Measurements from ENCODE around the gene HCN3.
"Not testable (repeated sequence)": the region's sequence is repeated elsewhere in the genome, so short reads cannot be mapped to it uniquely, and the experiment has no call there.

The HCN3 gene

DNA sequence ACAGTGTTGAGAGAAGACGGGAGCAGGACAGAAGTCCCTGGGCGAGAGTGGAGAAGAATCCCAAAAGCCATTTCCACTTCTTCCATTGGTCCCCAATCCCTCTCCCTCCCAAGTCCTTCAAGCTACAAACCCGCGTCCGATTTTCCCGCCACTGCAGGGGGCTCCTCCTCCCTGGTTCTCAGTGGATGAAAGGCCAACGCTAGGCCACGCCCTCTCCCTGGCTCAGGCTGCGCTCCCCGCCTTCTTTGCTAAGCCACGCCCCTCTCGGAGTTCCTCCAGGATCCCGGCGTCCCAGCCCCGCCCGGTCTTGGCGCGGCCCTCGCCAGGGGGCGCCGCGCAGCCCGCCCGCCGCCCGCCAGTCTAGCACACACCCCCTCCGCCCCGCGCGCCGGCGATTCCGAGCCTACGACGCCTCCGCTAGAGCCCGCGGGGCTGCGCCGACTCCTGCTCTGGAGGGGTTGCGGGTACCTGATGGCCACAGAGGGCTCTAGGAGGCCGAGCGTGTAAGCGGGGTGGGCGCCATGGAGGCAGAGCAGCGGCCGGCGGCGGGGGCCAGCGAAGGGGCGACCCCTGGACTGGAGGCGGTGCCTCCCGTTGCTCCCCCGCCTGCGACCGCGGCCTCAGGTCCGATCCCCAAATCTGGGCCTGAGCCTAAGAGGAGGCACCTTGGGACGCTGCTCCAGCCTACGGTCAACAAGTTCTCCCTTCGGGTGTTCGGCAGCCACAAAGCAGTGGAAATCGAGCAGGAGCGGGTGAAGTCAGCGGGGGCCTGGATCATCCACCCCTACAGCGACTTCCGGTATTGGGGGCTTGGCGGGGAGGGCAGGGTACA is at the start of gene HCN3:
TSS of gene HCN3 (plus strand) at position 394 of the 832 bp plus-strand sequence. CDS start at position 522, 128 bp downstream.
- peaks cover 36% of the 10 kb centered on the region for H3K4me1 Mint-ChIP-seq
- H3K36me3 Mint-ChIP-seq (ENCODE audit: insufficient read depth) = peaks cover 16% of the 10 kb centered on the region
- DNase-seq (ENCODE audit: low spot score in 2 of 2) = peak; percentile 66 to 70
- no peak within 1 kb of the TSS for H3K27ac Mint-ChIP-seq (ENCODE audit: low read depth)
- ATAC-seq (replicated peaks; ENCODE audit: extremely low read depth, poor library complexity, severe bottlenecking) = peak; percentile 33
- no peaks in the 10 kb centered on the region for H3K27me3 Mint-ChIP-seq
- H3K4me3 Mint-ChIP-seq = peak within 1 kb of the TSS; percentile 73
- no peaks in the 10 kb centered on the region for H3K9me3 Mint-ChIP-seq

DNA sequence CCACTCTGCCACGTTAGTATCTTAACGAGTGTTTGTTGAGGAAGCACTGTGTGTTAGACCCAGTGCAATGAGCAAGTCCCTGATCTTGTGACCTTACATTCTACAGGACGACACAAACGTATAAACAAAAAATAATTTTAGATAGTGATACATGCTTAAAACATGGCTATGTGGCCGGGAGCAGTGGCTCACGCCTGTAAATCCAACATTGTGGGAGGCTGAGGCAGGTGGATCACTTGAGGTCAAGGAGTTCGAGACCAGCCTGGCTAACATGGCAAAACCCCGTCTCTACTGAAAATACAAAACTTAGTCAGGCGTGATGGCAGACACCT is 49.2 kb upstream of the HCN3 start:
- H3K4me3 Mint-ChIP-seq = peak overlapping the region; percentile 79
- H3K36me3 Mint-ChIP-seq (ENCODE audit: insufficient read depth) = peaks cover 4% of the 10 kb centered on the region

DNA sequence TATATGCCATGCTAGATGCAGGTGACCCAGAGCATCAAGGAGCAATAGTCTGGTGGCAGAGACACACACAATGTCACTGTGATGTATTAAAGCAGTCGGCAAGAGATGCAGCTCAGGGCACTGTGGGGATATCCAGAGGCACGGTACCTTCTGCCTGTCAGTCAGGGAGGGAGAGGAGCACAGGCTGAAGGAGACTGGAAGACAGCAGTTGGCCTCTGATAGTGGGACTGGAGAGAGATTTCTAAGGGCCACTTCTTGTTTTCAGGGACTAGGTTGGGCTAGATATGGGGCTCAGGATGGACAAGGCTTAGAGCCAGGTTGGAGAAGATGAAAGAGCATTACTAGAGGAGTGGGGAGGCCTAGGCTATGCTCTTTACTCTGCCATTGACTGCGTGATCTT is 46.0 kb upstream of the HCN3 start:
- H3K4me1 Mint-ChIP-seq = peaks cover 16% of the 10 kb centered on the region
- not testable (repeated sequence) for H3K27ac Mint-ChIP-seq (ENCODE audit: low read depth)

More for the DNA sequence above, 49.2 kb upstream of the HCN3 start:
- no peaks in the 10 kb centered on the region for H3K9me3 Mint-ChIP-seq
- no peak for DNase-seq (ENCODE audit: low spot score in 2 of 2)
- ATAC-seq (replicated peaks; ENCODE audit: extremely low read depth, poor library complexity, severe bottlenecking) = no peak
- no peaks in the 10 kb centered on the region for H3K27me3 Mint-ChIP-seq
- peak overlapping the region; percentile 95 for H3K27ac Mint-ChIP-seq (ENCODE audit: low read depth)
- peaks cover 20% of the 10 kb centered on the region for H3K4me1 Mint-ChIP-seq

DNA sequence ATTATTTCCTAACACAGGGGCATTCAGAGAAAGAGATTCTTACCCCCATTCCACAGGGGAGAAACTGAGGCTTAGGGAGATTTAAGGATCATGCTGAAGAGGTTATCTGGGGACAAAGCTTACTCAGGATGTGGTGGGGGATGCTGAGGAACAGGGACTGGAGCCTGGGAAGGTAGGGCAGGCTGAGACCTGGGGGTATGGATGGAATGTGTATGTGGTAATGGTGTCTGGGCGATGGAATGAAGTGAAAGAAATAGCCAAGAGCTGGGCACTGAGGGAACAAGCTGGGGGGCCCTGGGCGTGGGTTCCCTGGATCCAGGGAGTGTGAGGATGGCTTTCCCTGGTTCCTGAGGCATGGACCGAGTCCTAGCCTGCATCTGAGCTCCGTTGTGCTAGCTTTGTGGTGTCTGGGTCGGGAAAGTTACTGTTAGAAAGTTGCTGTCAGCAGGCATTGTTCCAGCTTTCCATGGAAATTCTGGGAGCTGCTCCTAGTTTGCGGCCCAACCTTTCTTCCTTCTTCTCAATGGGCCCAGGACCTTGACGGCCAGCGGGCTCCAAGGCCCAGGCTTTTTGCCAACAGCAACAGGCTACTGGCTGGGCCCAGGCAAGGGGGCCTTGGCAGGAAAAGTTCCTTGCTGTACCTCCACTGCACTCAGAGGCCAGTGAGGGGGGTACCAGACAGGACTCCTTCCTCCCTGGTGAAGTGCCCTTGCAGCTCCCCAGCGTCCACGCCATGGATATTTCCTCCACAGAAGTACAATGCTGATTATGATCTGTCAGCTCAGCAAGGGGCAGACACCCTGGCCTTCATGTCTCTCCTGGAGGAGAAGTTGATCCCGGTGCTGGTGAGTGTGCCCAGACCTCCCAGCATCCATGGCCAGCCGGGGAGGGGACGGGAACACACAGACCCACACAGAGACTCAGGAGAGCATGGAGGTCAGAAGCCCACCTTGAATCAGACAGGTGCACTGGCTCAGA is 45.0 kb upstream of the HCN3 start:
- not testable (repeated sequence) for H3K27me3 Mint-ChIP-seq; H3K4me1 Mint-ChIP-seq; H3K9me3 Mint-ChIP-seq; H3K27ac Mint-ChIP-seq (ENCODE audit: low read depth); H3K4me3 Mint-ChIP-seq; ATAC-seq (replicated peaks; ENCODE audit: extremely low read depth, poor library complexity, severe bottlenecking); DNase-seq (ENCODE audit: low spot score in 2 of 2)
- H3K36me3 Mint-ChIP-seq (ENCODE audit: insufficient read depth) = peaks cover 10% of the 10 kb centered on the region

More for the DNA sequence above, 46.0 kb upstream of the HCN3 start:
- H3K27me3 Mint-ChIP-seq; ATAC-seq (replicated peaks; ENCODE audit: extremely low read depth, poor library complexity, severe bottlenecking); DNase-seq (ENCODE audit: low spot score in 2 of 2); H3K36me3 Mint-ChIP-seq (ENCODE audit: insufficient read depth); H3K9me3 Mint-ChIP-seq; H3K4me3 Mint-ChIP-seq: not testable (repeated sequence)

DNA sequence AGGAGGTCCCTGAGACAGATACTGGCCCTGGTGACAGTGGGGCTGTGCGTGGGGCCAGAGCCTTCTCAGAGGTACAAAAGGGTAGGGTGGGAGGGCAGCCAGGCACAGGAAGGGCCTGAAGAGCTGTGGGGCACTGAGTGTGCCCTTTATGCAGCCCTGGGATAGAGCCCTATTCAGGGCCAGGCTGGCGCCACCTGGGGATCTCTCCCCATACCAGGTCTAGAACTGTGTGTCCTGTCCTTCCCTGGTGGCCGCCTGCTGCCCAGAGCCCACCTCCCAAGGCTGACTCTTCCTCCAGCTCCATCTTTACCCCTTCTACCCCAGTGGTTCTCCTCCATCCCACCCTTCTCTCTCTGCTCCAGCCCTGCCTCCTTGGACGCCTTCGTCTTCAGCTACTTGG is 43.8 kb upstream of the HCN3 start:
- not testable (repeated sequence) for H3K4me1 Mint-ChIP-seq; H3K27me3 Mint-ChIP-seq; H3K9me3 Mint-ChIP-seq; DNase-seq (ENCODE audit: low spot score in 2 of 2); ATAC-seq (replicated peaks; ENCODE audit: extremely low read depth, poor library complexity, severe bottlenecking); H3K27ac Mint-ChIP-seq (ENCODE audit: low read depth); H3K4me3 Mint-ChIP-seq; H3K36me3 Mint-ChIP-seq (ENCODE audit: insufficient read depth)

DNA sequence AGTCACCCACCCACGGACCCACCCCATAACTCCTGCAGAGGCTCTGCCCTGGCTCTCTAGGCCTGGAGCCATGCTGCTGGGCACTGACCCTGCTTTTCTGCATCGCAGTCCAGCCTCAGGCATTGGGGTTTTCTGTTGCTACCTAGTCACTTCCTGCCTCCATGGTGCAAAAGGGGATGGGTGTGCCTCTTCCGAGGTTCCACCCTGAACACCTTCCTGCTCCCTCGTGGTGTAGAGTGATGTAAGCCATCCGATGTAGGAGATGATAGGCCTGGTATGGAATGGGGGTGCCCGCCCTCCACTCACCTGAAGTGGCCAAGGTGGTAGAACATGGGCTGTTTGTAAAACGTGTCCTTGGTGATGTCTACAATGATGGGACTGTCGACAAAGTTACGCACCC is 41.9 kb upstream of the HCN3 start:
- H3K36me3 Mint-ChIP-seq (ENCODE audit: insufficient read depth) = peaks cover 13% of the 10 kb centered on the region
- not testable (repeated sequence) for H3K27ac Mint-ChIP-seq (ENCODE audit: low read depth); DNase-seq (ENCODE audit: low spot score in 2 of 2); H3K9me3 Mint-ChIP-seq; H3K4me1 Mint-ChIP-seq; H3K4me3 Mint-ChIP-seq; ATAC-seq (replicated peaks; ENCODE audit: extremely low read depth, poor library complexity, severe bottlenecking); H3K27me3 Mint-ChIP-seq

DNA sequence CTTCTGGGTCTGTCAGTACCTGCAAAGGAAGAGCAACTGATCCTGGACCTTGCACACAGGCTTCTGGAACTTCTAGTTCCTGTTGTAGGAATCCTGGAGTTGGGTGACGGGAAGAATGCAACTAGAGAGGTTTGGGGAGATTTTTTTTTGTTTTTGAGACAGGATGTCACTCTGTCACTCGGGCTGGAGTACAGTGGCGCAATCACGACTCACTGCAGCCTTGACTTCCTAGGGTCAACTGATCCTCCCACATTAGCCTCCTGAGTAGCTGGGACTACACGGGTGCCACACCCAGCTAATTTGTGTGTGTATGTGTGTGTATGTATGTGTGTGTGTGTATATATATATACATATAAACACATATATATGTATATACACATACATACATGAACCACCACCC is 40.8 kb upstream of the HCN3 start:
- peaks cover 12% of the 10 kb centered on the region for H3K4me1 Mint-ChIP-seq
- H3K9me3 Mint-ChIP-seq = no peaks in the 10 kb centered on the region
- H3K27ac Mint-ChIP-seq (ENCODE audit: low read depth) = no peak overlapping the region
- no peak overlapping the region for H3K4me3 Mint-ChIP-seq
- DNase-seq (ENCODE audit: low spot score in 2 of 2) = no peak
- H3K27me3 Mint-ChIP-seq = no peaks in the 10 kb centered on the region
- peaks cover 19% of the 10 kb centered on the region for H3K36me3 Mint-ChIP-seq (ENCODE audit: insufficient read depth)
- ATAC-seq (replicated peaks; ENCODE audit: extremely low read depth, poor library complexity, severe bottlenecking) = no peak

DNA sequence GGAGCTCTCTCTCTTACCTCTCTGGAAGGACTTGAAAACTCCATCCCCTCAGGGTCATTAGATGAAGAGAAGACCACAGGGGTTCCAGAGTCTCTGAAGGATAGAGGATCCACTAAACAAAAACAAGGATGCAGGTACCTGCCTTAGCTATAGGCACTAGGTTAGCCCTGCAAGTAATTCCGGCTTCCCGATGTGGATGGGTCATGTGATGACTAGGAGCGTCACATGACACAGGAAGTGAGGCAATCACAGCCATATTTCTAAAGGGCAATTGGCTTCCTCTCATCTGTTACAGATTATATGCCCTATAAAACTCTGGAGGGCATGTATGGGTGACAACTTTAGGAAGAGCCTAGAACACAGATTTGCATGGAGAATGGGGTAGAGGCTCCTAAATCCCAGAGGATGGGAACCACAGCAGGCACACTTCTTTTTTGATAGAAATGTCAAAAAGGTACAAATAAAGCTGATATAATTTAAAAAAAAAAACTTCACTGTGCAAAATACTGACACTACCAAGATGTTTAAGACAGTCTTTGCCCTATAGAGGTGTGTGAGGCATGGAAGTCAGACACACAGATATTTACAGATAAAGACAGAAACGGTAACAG is 36.1 kb upstream of the HCN3 start:
- DNase-seq (ENCODE audit: low spot score in 2 of 2) (peak in 1 of 2 donors; percentile 51), ATAC-seq (replicated peaks; ENCODE audit: extremely low read depth, poor library complexity, severe bottlenecking) (no peak)
- Mint-ChIP-seq H3K4me1 (peaks cover 29% of the 10 kb centered on the region), H3K36me3 (ENCODE audit: insufficient read depth) (peaks cover 36% of the 10 kb centered on the region), H3K27ac (ENCODE audit: low read depth) (peak overlapping the region; percentile 88), H3K27me3 (peaks cover 10% of the 10 kb centered on the region), H3K9me3 (peaks cover 6% of the 10 kb centered on the region), H3K4me3 (peak overlapping the region; percentile 87)

DNA sequence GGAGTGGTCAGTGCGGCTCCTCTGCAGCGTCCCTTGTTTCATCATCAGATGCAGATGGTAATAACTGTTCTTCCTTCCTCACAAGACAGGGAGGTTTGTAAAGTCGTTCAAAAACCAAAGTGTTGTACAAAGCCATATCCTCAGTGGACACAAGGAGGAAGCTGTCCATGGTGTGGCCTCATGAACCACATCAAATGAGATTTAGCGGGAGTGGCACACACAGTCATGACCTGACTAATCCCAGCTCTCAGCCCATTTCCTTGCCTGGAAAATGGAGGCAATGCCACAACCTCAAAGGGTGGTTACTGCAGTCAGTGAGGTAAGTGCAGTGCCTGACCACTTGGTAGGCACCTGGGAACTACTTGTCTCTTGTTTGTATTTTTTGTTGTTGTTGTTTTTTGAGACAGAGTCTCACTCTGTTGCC is 35.4 kb upstream of the HCN3 start:
- H3K9me3 Mint-ChIP-seq = peaks cover 6% of the 10 kb centered on the region
- H3K4me1 Mint-ChIP-seq = peaks cover 29% of the 10 kb centered on the region
- DNase-seq (ENCODE audit: low spot score in 2 of 2) (no peak), ATAC-seq (replicated peaks; ENCODE audit: extremely low read depth, poor library complexity, severe bottlenecking) (no peak)
- H3K27ac Mint-ChIP-seq (ENCODE audit: low read depth) = peak overlapping the region; percentile 88
- H3K4me3 Mint-ChIP-seq = peak overlapping the region; percentile 87
- peaks cover 38% of the 10 kb centered on the region for H3K36me3 Mint-ChIP-seq (ENCODE audit: insufficient read depth)
- peaks cover 10% of the 10 kb centered on the region for H3K27me3 Mint-ChIP-seq

DNA sequence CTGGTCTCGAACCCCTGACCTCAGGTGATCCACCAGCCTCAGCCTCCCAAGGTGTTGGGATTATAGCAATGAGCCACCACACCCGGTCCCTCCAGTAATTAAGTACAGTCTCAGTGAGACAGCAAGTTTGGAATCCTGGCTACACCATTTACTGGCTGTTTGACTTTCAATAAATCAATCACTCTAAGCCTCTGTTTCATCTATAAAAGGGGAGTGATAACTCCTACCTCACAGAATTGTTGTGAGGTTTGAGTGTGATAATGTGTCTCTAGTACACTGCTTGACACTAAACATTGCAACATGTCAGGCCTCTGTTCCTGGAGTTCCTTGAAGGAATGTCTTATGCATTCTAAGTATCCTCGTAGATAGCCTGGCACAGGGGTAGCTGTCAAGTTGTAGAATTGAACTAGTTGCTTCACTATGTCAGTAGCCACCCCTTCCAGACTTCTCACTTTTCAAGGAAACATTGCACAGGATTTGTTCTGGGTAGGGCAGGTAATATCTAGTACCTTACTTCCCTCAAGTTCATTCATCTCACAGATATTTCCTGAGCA is 34.4 kb upstream of the HCN3 start:
- Mint-ChIP-seq H3K36me3 (ENCODE audit: insufficient read depth) (peaks cover 31% of the 10 kb centered on the region), H3K27ac (ENCODE audit: low read depth) (peak overlapping the region; percentile 99), H3K9me3 (peaks cover 6% of the 10 kb centered on the region), H3K27me3 (peaks cover 10% of the 10 kb centered on the region), H3K4me1 (peaks cover 29% of the 10 kb centered on the region), H3K4me3 (peak overlapping the region; percentile 82)
- no peak for DNase-seq (ENCODE audit: low spot score in 2 of 2)
- ATAC-seq (replicated peaks; ENCODE audit: extremely low read depth, poor library complexity, severe bottlenecking) = no peak

DNA sequence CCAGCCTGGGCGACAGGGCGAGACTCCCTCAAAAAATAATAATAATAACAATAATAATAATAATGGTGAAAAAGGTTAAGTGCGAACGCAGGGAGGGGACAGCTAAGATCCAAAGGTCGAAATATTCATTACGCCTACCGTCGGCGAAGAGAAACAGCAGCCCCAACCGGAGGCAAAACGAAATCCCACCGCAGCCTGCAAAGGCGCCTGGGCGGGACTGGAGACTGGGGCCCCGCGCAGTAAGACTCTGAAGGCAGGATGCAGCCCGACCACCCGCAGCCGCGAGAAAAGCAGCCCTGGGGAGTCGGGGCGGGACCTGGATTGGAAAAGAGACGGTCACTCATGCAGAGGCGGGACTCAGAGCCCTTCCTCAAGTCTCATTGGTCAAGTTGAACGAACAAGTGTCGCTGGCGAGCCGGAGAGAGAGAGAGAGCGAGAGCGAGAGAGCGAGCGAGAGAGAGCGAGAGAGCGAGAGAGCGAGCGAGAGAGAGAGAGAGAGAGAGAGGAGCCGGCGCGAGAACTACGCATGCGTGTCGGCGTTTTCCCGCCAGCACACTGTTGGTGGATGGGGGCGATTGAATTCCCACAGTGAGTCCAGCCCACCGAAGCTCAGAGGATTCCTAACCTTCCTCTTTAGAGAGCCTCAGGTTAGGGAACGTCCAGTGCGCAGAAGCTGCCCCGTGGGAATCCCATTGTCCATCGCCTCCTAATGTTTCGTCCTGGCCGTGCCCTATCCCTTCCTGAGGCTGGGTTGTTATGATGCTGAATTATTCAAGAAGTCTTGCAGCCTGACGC is 32.7 kb upstream of the HCN3 start:
- H3K27ac Mint-ChIP-seq (ENCODE audit: low read depth) = peak overlapping the region; percentile 99
- peaks cover 27% of the 10 kb centered on the region for H3K36me3 Mint-ChIP-seq (ENCODE audit: insufficient read depth)
- peaks cover 6% of the 10 kb centered on the region for H3K9me3 Mint-ChIP-seq
- H3K27me3 Mint-ChIP-seq = peaks cover 10% of the 10 kb centered on the region
- peak overlapping the region; percentile 82 for H3K4me3 Mint-ChIP-seq
- ATAC-seq (replicated peaks; ENCODE audit: extremely low read depth, poor library complexity, severe bottlenecking) (peak; percentile 95), DNase-seq (ENCODE audit: low spot score in 2 of 2) (peak; percentile 89 to 98)
- H3K4me1 Mint-ChIP-seq = peaks cover 29% of the 10 kb centered on the region
